Stimulated activated CD8-positive, alpha-beta memory T cell treated with anti-CD3 and anti-CD28 coated beads, Interleukin-15, amount 100 ng/mL, for 1 hour (primary cell): ENCODE results near the gene CHST13.
"Not testable (repeated sequence)": the region's sequence is repeated elsewhere in the genome, so short reads cannot be mapped to it uniquely, and the experiment has no call there.

Source experiments
- DNase-seq: peaks from one replicate; pipeline ENCODE4 v3.0.0-alpha.2; 2020; ENCODE audit warnings: low read depth

CHST13 gene

GRCh38 chr3:126525853-126526667 lies 2.1 kb downstream of the CHST13 start:
- DNase-seq: no peak

- DNase-seq: no peak
These were observed 2.7 kb downstream of the CHST13 start for GRCh38 chr3:126526668-126527005.

- DNase-seq: no peak
These were observed 3.1 kb downstream of the CHST13 start for GRCh38 chr3:126527006-126527405.

- no peak for DNase-seq
These were observed 3.7 kb downstream of the CHST13 start for GRCh38 chr3:126527455-126528211.

GRCh38 chr3:126528419-126528799 lies 4.5 kb downstream of the CHST13 start:
- no peak for DNase-seq

- DNase-seq: no peak
These were observed 5.0 kb downstream of the CHST13 start for GRCh38 chr3:126528800-126529541.

GRCh38 chr3:126529585-126530170 lies 5.7 kb downstream of the CHST13 start:
- no peak for DNase-seq

- no peak for DNase-seq
These were observed 6.5 kb downstream of the CHST13 start for GRCh38 chr3:126530171-126531050.

GRCh38 chr3:126531051-126531330 lies 7.0 kb downstream of the CHST13 start:
- DNase-seq: no peak

- no peak for DNase-seq
These were observed 9.6 kb downstream of the CHST13 start for GRCh38 chr3:126533506-126533905.

- DNase-seq: not testable (repeated sequence)
These were observed 10.8 kb downstream of the CHST13 start for GRCh38 chr3:126534716-126535115.

GRCh38 chr3:126535636-126536035 lies 11.7 kb downstream of the CHST13 start:
- no peak for DNase-seq

GRCh38 chr3:126536126-126536525 lies 12.2 kb downstream of the CHST13 start:
- no peak for DNase-seq

- DNase-seq: no peak
These were observed 13.3 kb downstream of the CHST13 start for GRCh38 chr3:126537116-126537729.

GRCh38 chr3:126537730-126538281 lies 13.9 kb downstream of the CHST13 start:
- no peak for DNase-seq

- no peak for DNase-seq
These were observed 14.4 kb downstream of the CHST13 start for GRCh38 chr3:126538316-126538715.

GRCh38 chr3:126538966-126539365 lies 15.0 kb downstream of the CHST13 start:
- no peak for DNase-seq

GRCh38 chr3:126539558-126540250 lies 15.7 kb downstream of the CHST13 start:
- DNase-seq: no peak

GRCh38 chr3:126540342-126540849 lies 16.4 kb downstream of the CHST13 start:
- no peak for DNase-seq
